ENCODE results near the gene PFDN2.

DNA sequence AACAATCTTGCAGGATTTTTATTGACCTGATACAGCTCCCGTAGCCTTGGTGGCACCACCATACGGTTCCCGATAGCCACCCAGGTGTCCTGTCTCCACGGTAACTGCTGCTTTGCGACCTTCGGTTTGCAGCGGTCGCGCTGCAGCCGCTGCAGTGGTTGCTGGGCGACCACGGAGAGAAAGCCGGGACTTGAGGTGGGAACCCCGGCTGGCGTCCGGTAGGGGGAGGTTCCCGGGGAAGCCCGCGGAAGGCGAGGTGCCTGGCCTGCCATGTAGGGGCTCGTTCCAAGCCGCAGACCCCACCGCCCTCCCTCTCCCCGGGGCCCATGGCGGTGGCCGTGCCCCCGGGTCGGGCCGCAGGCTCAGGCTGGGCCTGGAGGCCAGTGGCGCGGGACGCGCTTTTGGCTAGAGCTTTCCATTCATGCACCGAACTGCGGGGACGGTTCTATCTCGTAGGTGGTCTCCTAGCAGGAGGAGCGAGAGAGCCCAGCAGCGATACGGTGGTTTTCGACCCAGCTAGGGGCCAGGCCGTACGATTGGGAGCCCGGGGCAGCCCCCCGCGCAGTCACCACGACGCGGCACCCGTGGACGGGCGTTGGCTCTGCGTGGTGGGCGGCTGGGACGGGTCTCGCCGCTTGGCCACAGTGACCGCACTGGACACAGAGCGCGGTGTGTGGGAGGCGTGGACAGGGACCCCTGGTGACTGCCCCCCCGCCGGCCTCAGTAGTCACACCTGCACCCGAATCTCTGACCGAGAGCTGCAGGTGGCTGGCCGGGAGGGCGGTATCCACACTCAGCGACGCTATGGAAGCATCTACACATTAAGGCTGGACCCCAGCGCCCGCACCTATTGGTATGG, 19.4 kb downstream of the PFDN2 start, which contains the start of gene KLHDC9:
- TF ChIP-seq, protein P1, sequence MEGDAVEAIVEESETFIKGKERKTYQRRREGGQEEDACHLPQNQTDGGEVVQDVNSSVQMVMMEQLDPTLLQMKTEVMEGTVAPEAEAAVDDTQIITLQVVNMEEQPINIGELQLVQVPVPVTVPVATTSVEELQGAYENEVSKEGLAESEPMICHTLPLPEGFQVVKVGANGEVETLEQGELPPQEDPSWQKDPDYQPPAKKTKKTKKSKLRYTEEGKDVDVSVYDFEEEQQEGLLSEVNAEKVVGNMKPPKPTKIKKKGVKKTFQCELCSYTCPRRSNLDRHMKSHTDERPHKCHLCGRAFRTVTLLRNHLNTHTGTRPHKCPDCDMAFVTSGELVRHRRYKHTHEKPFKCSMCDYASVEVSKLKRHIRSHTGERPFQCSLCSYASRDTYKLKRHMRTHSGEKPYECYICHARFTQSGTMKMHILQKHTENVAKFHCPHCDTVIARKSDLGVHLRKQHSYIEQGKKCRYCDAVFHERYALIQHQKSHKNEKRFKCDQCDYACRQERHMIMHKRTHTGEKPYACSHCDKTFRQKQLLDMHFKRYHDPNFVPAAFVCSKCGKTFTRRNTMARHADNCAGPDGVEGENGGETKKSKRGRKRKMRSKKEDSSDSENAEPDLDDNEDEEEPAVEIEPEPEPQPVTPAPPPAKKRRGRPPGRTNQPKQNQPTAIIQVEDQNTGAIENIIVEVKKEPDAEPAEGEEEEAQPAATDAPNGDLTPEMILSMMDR (conservative IDR thresholded peaks at IDR 0.05 in 1 of 2, IDR thresholded peaks at IDR 0.05 in 1 of 2; ENCODE audit: extremely low read depth in 1 of 2, insufficient read depth in 1 of 2, low read depth in 1 of 2, low read length in 2 of 2), result no peak
- no peak for TF ChIP-seq EZH2 (IDR thresholded peaks at IDR 0.05; ENCODE audit: borderline replicate concordance, low read length)
